Stimulated activated CD4-positive, alpha-beta T cell treated with anti-CD3 and anti-CD28 coated beads, Interleukin-15, amount 100 ng/mL, for 24 hours (primary cell): ENCODE measurements around the gene DAG1.
A peak's percentile ranks its signal among the peaks of the same experiment; 100 is the strongest.
"Not testable (repeated sequence)": the region's sequence is repeated elsewhere in the genome, so short reads cannot be mapped to it uniquely, and the experiment has no call there.

ENCODE experiments used
- DNase-seq: peaks from one replicate; pipeline ENCODE4 v3.0.0-alpha.2; 2020

The DAG1 gene

DNA sequence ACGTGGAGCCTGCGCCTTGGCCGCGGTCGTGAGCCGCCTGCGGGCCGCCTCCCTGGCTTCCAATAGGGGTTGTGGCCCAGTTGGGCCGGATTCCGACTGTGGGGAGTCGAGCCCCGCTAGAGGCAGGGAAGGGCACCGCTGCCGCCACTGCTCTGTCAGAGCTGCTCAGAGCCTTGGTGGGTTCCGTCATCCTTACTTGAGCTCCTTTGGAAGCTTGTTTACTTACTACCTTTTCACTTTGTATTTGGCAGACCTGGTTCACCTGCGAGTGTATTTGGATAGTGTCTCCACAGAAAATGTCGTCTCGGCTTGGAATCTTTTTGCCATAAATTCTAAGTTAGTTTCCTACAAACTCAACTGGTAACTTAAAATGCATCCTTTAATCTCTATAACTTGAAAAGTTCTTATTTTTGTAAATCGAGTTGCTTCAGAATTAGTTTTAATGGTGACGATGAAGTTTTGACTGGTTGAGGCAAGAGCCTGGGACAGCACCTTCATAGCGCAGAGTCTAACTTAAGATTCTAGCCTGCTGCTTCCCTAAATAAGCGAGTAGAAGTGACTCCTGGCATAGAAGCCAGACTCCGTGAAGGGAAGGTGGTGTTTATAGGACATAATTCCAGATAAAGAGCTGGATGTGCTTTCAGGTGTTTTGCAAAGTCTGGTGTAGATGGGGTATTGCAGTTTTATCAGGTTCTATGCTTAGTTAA is 800 bp downstream of the DAG1 start:
- no peak for DNase-seq

DNA sequence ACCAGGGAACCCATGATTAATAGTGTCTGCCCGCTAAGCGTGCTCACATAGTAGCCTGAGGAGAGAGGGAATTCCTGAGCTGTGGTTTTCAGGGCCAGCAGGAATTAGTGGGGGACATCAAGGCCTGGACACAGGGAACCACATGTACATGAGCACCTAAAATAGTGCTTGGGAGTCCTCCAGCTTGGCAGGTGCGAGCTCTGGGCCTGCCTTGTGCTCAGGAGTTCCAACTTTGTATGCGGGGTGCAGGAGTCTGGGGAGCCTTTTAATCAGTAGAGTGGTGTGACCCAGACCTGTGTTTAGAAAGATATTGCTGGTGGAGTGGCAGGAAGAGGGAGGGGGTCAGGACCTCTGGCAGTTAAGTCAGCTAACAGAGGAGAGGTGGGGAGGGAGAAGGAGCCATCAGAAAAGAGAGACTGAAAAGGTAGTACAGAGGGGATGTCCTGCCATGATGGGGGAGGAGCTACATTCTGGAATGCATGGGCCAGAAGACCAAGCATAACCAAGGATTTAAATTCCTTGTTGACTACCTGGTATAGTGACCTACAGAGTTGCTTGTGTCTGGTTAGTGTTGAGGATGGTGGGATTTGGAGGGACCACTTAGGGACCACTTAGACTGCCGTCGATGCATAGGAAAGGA is 1.9 kb downstream of the DAG1 start:
- DNase-seq: no peak

DNA sequence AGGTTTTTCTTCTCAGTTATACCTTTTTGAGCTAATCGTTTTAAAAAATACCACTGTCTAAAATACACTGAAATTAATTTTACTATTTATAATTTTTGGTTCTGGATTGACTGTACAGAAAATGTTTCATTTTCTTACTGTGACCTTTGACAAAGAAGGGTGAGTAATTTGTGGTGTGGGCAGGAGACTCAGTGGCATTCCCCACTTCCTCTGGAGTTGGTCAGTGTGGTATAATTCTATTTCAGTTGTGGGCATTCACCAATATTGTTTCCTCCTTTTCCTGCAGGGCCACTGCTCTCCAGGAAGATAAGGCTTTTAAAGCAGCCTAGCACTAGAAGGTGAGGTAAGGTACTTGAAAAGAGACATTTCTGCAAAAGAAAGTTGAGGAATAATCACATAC is 6.5 kb downstream of the DAG1 start:
- DNase-seq: peak; percentile 25

DNA sequence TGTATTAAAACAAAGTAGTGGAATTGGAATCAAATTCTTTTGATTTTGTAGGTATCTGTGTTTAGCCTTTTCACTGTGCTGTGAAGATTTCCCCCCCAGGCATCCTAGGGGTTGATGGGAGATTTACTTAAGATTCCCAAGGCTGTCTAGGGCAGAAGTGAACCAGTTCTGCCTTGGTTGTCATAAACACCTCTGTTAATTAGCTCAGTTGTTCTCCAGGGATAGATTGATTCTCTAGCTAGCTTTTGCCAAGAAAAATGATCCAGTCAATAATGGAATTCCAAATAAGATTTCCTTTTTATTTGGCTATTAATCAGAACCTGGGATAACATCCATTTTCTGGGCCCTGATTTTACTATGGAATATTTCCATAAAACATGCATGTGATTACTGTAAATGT is 12.7 kb downstream of the DAG1 start:
- no peak for DNase-seq

DNA sequence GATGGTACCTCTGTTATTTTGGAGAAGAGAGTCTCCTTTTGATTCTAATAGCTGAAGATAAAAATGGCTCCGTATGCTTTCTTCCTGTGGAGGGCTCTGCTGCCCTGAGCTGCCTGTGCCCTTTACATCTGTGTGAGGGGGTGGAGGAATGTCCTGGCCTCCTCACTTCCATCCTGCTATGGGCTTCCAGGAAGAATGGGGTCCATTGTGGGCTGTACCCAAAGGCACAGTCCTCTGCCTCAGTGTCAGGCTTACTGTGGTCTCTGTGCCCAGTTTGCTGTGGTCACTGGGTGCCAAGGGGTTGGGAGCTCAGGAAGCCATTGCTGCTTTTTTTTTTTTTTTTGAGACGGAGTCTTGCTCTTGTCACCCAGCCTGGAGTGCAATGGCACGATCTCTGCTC is 14.4 kb downstream of the DAG1 start:
- DNase-seq: no peak

DNA sequence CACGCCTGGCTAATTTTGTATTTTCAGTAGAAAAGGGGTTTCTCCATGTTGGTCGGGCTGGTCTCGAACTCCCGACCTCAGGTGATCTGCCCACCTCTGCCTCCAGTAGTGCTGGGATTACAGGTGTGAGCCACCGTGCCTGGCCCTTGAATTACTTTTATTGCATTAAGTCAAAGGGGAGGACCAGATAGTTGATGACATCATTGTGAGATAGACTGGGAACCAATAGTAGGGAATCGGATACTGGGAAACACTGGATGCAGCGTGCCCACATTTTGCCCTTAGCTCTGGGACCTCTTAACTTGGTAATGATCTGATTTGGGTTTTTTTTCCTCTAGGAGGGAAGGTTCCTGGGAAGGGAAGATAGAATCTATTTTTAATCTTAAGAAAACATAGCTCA is 19.2 kb downstream of the DAG1 start:
- DNase-seq: no peak

DNA sequence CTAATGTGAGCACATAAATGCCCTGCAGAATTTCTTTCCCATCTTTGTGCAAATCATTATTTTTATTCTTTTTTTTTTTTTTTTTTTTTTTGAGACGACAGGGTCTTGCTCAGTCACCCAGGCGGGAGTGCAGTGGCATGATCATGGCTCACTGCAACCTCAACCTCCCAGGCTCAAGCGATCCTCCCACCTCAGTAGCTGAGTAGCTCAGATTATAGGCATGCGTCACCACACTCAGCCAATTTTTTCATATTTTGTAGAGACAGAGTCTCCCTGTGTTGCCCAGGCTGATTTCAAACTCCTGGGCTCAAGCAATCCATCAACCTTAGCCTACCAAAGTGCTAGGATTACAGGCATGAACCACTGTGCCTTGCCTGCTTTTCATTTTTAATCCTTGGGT is 22.9 kb downstream of the DAG1 start:
- no peak for DNase-seq

DNA sequence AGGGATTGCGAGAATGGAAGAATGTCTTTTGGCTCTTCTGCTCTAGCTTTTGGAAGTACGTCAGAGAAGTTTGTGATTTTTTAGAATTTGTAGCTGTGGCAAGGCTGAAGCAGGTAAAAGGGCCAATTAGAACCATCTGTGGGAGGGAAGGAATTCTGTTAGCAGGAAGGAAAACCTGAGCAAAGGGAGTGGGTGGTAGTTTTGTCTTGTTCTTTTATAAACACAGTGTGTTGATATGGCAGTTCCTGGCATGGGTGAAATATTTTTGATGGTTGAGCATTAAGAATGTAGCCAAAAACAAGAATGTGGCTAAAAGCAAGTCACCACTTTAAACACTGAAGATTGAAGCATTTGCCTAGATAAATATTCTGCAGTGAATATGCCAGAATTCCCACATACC is 23.8 kb downstream of the DAG1 start:
- DNase-seq: no peak

DNA sequence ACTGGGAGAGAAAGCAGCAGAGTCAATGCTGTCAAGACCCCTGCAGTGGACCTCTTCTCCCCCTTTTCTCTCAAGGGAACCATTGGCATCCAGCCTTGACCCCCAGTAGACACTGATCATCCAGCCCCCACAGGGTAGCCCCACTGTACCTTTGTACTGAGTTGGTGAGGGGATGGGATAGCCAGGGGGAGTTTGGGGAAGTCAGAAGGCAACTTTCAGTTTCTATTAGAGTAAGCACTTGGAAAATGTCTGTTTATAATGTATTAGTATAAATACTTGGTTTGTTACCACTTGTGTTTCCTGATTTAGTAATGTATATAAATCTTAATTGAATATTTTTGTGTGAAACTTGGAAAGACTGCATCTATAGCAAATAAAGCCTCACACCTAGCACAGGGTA is 25.0 kb downstream of the DAG1 start:
- no peak for DNase-seq

DNA sequence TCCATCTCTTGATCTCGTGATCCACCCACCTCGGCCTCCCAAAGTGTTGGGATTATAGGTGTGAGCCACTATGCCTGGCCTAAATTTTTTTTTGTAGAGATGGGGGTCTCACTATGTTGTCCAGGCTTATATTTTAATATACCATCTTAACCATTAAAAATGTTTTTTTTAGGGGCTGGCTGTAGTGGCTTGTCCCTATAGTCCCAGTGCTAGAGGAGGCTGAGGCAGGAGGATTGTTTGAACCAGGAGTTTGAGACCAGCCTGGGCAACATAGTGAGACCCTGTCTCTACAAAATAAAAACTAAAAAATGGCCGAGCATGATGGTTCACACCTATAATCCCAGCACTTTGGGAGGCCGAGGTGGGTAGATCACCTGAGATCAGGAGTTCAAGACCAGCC is 26.8 kb downstream of the DAG1 start:
- not testable (repeated sequence) for DNase-seq

DNA sequence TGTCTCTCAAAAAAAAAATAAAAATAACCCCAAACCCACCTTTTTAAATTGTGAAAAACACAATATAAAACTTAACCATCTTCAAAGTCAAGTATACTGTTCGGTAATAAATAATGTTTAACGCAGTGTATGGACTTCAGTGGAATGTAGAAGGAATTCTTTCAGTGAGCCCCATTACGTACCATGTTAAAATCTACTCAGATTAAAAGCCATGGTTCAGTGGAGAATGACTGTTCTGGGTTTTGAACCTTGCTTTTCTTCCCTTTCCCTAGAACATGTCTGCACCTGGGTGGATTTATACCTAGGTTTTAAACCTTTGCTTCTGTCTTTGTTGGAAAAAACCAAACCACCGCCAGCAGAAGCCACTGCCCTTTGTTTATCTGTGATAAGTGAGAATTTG is 27.5 kb downstream of the DAG1 start:
- DNase-seq: no peak

DNA sequence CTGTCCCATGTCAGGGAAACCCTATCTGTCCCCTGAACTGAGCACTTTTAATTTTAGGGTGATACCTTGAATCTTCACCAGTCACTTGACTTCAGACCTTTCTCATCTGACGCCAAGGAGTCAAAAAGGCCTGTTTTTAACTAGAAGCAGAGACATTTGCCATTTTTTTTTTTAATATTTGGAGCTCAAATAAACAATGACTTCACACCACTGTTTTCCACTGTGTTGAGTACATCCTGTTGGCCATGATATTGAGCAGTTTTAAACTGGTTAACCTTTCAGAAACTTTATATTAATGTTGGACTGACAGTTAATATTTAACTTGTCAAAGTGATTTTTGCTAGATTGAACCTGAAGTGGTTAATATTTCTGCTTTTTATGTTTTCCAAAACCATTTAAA is 28.2 kb downstream of the DAG1 start:
- DNase-seq: no peak

DNA sequence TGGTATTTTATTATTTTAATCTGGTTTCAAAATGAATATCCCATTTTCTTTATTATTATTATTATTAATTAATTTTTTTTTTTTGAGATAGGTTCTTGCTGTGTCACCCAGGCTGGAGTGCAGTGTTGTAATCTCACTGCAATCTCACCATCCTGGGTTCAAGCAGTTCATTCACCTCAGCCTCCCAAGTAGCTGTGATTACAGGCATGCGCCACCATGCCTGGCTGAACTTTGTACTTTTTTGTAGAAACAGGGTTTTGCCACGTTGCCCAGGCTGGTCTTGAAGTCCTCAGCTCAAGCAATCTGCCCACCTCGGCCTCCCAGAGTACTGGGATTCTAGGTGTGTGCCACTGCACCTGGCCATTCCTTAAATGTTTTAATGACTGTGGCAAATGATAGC is 28.6 kb downstream of the DAG1 start:
- DNase-seq: no peak

DNA sequence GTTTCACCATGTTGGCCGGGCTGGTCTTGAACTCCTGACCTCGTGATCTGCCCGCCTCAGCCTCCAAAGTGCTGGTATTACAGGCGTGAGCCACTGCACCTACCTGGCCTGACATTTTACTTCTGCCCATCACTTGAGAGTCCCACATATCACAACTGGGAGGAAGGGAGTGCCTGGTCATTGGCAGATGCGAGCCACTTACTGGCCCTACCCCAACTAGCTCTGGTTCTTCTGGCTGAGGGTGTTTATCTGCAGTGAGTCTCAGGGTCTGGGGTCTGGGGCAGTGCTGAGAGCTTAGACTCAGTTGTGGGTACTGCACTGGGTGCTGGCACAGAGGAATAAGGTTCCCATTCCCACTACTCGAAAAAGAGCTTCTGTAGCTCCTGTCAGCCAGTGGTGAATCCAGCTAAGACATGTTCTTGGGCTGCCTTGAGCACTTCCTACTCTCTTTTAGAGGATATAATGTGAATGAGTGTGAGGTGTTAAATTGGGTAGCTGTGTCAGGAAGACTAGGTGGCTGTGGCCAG is 30.2 kb downstream of the DAG1 start:
- no peak for DNase-seq

DNA sequence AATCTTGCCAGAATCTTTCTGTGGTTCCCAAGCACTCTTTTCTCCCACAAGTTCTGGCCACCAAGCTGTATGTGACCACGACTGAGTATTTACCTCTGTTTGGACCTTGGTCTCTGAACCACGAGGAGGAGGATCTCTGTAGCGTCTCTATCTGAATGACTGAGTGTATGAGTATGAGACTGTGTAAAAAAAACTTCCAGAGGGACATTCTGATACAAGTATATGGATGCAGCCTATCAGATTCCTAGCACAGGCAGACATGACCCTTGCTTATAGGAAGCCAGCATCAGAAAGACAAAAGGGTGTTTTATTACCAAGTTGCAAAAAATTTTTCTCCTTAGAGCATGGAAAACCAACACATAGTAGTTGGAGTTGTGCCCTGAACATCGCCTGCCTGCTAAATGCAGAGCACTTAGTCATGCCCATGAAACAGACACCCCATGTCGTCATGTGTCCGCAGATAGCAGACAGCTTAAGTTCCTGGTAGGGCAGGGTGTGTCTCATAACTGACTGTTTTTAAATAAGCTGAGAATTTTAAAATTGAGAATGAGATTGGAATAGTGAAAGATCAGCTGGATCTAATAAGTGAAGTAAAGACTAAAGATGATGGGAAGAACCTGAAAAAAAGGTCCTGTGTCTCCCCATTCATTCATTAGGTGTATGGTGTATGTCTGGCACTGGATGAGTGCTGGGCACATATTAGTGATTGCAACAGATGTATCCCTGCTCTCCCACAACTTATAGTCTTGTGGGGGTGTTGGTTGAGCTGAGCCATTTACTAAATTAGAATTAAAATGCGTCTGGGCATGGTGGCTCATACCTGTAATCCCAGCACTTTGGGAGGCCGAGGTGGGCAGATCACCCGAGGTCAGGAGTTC is 30.9 kb downstream of the DAG1 start:
- no peak for DNase-seq

DNA sequence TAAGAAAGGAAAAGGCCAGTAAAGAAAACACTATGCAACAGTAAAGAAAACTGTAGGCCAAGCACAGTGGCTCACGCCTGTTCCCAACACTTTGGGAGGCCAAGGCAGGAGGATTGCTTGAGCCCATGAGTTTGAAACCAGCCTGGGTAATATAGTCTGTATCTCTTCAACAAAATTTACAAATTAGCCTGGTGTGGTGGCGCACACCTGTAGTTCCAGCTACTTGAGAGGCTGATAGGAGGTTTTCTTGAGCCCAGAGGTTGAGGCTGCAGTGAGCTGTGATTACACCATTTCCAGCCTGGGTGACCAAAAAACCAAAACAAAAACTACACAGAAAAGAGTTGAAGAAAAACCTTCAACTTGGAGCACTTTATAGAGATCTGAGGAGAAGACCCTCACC is 31.8 kb downstream of the DAG1 start:
- no peak for DNase-seq

DNA sequence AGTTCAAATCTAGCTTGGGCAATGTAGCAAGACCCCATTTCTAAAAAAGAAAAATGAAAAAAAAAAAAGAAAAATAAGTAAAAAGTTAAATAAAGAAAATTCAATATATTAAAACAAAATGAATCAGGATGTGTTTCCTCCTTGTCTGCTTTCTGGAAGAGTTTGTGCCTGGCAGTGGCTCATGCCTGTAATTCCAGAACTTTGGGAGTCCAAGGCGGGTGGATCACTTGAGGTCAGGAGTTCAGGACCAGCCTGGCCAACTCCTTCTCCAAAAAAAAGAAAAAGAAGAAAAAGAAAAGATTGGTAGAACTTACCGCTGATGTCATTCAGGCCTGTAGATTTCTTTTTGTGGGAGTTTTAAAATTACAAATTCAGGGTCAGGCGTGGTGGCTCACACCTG is 36.8 kb downstream of the DAG1 start:
- no peak for DNase-seq

DNA sequence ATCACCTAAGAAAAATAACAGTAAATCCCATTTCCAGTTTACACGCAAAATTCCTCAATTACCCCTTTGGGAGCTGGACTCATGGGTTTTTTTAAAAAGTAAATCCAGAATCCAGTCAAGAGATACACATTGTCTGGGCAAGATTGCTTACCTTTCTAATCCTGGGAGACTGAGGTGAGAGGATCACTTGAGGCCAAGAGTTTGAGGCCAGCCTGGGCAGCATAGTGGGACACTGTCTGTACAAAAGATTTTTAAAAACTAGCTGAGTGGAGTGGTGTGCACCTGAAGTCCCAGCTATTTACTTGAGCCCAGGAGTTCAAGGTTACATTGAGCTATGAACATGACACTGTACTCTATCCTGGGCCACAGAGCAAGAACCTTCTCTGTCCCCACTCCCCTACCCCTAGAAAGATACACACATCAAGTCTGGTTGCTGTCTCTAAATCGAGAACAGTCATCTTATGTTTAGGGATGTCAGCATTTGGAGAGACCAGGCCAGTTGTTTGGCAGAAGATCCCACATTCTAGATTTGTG is 39.0 kb downstream of the DAG1 start:
- no peak for DNase-seq

DNA sequence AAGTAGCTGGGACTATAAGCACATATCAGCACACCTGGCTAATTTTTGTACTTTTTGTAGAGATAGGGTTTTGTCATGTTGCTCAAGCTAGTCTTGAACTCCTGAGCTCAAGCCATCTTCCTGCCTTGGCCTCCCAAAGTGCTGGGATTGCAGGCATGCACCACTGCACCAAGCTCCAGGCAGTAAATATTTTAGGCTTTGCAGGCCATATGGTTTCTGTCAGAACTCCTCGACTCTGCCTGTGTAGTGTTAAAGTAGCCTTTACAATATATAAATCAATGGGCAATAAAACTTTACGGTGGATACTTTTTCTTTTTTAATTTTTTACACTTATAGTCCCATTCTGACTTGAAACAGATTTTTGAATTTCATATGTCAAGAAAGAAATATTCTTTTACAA is 41.6 kb downstream of the DAG1 start:
- no peak for DNase-seq

DNA sequence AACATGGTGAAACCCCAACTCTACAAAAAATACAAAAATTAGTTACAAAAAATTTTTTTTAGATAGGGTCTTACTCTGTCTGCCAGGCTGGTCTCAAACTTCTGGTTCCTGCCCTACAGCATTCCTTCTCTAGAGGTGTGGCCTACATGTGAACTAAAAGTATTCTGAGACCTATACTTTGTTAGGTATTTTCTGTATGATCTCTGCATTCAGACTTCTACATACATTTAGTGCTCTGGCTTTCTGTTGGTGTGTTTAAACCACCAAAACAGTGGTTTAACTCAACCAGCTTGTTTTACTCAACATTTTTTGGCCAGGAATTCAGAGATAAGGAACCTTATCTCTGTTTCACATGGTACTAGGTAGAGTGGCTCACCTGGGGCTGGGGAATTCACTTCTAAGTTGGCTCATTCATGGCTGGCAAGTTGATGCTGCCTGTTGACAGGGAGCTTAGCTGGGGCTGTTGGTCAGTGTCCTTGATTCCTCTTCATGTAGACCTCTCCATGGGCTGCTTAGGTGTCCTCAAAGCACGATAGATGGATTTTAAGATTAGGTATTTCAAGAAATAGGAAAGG is 42.8 kb downstream of the DAG1 start:
- no peak for DNase-seq

DNA sequence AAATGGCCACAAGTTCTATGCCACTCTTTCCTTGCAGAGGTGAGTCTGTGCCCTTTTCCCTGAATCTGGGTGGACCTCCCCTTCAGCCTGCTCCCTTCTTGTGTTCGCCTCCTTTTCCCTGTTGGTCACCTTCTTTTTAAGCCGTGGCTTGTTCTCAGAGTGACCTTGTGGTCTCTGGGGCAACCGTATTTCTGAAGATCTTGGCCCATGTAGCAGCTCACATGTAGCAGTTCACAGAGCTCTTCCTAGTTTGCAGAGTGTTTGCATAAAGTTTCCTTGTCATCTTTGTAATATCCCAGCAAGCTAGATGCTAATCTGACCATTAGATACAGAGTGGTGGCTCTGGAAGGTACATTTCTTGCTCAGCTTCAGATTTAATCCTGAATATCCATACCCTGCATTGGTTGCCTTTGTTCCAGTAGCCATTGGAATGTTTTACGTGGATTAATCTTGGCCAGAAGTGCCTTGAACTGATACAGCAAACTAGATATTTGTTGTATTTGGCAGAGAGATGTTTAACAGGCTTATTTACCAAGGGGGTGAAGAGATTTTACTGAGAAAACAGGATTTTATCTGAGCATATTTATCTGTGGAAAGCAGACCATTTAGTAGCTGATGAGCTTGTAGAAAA is 43.5 kb downstream of the DAG1 start:
- no peak for DNase-seq

DNA sequence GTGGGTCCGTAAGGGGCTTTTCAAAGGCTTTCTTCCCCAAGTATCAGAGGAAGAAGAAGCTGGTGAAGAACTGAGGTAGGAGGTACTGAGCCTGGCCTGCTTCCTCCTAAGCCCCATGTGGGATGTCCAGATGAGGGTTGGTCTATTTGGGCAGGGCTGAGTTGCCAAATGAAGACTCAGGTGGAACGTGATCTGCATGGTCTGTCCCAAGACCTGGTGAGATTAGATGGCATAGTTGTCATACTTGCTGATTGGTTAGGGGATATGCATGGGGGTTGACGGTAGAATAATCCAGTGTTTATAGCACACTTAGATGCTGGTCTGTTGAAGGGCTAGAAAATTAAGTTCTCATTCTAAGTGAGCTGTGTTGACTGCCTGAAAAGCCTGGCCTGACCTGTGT is 47.9 kb downstream of the DAG1 start:
- no peak for DNase-seq

DNA sequence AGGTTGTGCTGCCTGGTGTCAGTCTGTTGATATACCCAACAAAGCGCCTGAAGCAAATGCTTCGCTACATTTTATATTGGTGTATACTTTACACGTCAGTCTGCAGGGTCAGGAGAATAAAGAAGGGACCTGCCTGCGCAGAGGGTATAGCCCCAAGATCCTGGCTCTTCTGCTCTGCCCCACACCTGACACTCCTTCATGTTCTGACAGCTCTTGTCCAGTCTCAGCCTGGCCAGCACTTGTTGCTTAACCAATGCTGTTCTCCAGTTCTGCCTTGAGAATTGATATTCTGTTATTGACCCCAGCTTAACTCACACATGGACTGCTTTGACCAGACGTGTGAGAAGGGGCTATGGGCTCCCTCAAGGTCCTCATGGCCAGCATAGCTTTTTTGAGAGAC is 48.4 kb downstream of the DAG1 start:
- no peak for DNase-seq
